Stimulated activated memory B cell treated with anti-CD40 and anti-IgM and Interleukin-4, amounts not matched to agents 10 μg/mL and 1 μg/mL and 100 μg/mL, for 72 hours (primary cell): ENCODE measurements around the gene SLC6A8.
"Not testable (repeated sequence)": the region's sequence is repeated elsewhere in the genome, so short reads cannot be mapped to it uniquely, and the experiment has no call there.

ENCODE experiments used
- ATAC-seq: fragments of 150-1000 bp; cut with Tn5 transposase; 2 replicates; pipeline ENCODE4 v1.10.0; 2021
- H3K27ac Mint-ChIP-seq: one replicate; pipeline ENCODE4 v1.8.0; 2022; ENCODE audit warnings: mild to moderate bottlenecking, mixed read lengths
- H3K27me3 Mint-ChIP-seq: one replicate; pipeline ENCODE4 v1.8.0; 2022; ENCODE audit warnings: mixed read lengths
- H3K36me3 Mint-ChIP-seq: one replicate; pipeline ENCODE4 v1.8.0; 2022; ENCODE audit warnings: mixed read lengths
- H3K4me1 Mint-ChIP-seq: one replicate; pipeline ENCODE4 v1.8.0; 2022; ENCODE audit warnings: mixed read lengths
- H3K4me3 Mint-ChIP-seq: one replicate; pipeline ENCODE4 v1.8.0; 2022; ENCODE audit warnings: mild to moderate bottlenecking, moderate library complexity, mixed read lengths
- H3K9me3 Mint-ChIP-seq: one replicate; pipeline ENCODE4 v1.8.0; 2022; ENCODE audit warnings: mixed read lengths

SLC6A8 gene

GRCh38 chrX:153703036-153703370, 15.3 kb downstream of the SLC6A8 start:
- peaks cover 6% of the 10 kb centered on the region for H3K4me1 Mint-ChIP-seq
- H3K9me3 Mint-ChIP-seq, result no peaks in the 10 kb centered on the region
- H3K4me3 Mint-ChIP-seq, result no peak overlapping the region
- no peak overlapping the region for H3K27ac Mint-ChIP-seq
- H3K36me3 Mint-ChIP-seq, result peaks cover 42% of the 10 kb centered on the region
- no peaks in the 10 kb centered on the region for H3K27me3 Mint-ChIP-seq
- no peak for ATAC-seq

- Mint-ChIP-seq H3K9me3 (no peaks in the 10 kb centered on the region), H3K27me3 (no peaks in the 10 kb centered on the region), H3K36me3 (peaks cover 34% of the 10 kb centered on the region), H3K4me3 (no peak overlapping the region), H3K27ac (no peak overlapping the region), H3K4me1 (peaks cover 6% of the 10 kb centered on the region)
- no peak for ATAC-seq
Measured at GRCh38 chrX:153704021-153704526, 16.3 kb downstream of the SLC6A8 start.

DNA sequence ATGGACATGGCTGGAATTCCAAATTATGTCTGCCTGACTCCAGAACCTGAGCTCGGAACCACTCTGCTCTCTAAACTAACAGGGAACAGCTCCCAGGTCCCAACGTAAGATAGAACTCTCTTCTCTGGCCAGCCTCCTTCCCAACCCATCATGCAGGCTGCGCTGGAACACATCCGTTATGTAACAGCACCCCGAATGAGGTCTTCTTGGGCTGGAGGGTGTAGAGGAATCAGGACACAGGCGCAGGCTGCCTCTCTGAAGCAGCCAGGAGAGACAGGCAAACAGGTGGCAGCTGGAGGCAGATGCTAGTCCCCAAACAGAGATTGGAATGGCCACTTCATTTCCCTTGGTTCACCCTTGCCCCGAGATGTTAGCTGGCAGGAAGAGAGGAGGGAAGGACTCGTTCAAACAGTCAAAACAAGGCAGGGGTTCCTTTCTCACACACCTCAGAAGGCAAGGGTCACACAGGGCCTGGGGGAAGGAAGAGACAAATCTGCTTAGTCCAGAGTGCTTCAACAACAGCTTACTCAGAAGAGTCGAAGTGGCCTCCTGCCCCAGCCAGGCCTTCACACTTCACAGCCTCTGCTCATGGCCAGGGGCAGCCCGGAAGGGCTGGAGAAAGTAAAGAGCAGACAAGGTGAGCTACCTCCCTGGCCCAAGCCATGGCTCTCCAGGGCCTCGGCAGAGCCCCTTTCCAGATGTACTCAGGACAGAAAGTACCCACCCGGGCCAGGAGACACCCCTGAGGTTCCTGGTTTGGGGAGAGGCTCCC, 17.1 kb downstream of the SLC6A8 start:
- H3K36me3 Mint-ChIP-seq, result peaks cover 35% of the 10 kb centered on the region
- ATAC-seq, result not testable (repeated sequence)

GRCh38 chrX:153705403-153706060, 17.8 kb downstream of the SLC6A8 start:
- H3K4me3 Mint-ChIP-seq, H3K27ac Mint-ChIP-seq, ATAC-seq, H3K4me1 Mint-ChIP-seq, H3K27me3 Mint-ChIP-seq, H3K9me3 Mint-ChIP-seq: not testable (repeated sequence)
- peaks cover 35% of the 10 kb centered on the region for H3K36me3 Mint-ChIP-seq

More for the DNA sequence above, 17.1 kb downstream of the SLC6A8 start:
- not testable (repeated sequence) for H3K9me3 Mint-ChIP-seq, H3K27me3 Mint-ChIP-seq, H3K27ac Mint-ChIP-seq, H3K4me3 Mint-ChIP-seq, H3K4me1 Mint-ChIP-seq

GRCh38 chrX:153706799-153707198, 19.1 kb downstream of the SLC6A8 start:
- Mint-ChIP-seq H3K4me3 (no peak overlapping the region), H3K36me3 (peaks cover 39% of the 10 kb centered on the region), H3K27ac (no peak overlapping the region), H3K27me3 (no peaks in the 10 kb centered on the region), H3K4me1 (peaks cover 6% of the 10 kb centered on the region), H3K9me3 (no peaks in the 10 kb centered on the region)
- ATAC-seq, result no peak

DNA sequence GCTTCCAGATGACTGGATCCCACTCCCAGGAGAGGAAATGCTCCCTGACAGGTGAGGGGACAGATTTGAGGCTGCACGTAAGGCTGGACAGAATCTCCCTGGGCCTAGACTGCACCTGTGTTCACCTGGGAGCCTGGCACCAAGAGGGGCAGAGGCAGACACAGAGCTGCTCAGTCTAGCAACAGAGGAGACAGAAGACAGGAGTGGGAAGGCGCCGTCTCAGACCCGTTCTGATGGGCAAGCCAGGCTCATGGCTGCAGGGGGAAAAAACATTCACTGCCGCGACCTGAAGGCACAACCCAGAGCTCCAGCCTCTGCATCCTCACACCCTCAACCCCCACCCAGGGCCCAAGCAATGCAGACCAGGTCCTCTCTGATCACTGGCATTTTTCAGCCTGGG, 19.7 kb downstream of the SLC6A8 start:
- no peaks in the 10 kb centered on the region for H3K9me3 Mint-ChIP-seq
- H3K4me1 Mint-ChIP-seq, result peaks cover 6% of the 10 kb centered on the region
- H3K36me3 Mint-ChIP-seq, result peaks cover 39% of the 10 kb centered on the region
- no peaks in the 10 kb centered on the region for H3K27me3 Mint-ChIP-seq
- no peak overlapping the region for H3K4me3 Mint-ChIP-seq
- no peak for ATAC-seq
- H3K27ac Mint-ChIP-seq, result no peak overlapping the region

GRCh38 chrX:153708415-153708814, 20.7 kb downstream of the SLC6A8 start:
- Mint-ChIP-seq H3K27me3 (no peaks in the 10 kb centered on the region), H3K4me3 (no peak overlapping the region), H3K36me3 (peaks cover 34% of the 10 kb centered on the region), H3K4me1 (peaks cover 6% of the 10 kb centered on the region), H3K27ac (no peak overlapping the region), H3K9me3 (no peaks in the 10 kb centered on the region)
- no peak for ATAC-seq

- Mint-ChIP-seq H3K27ac (no peak overlapping the region), H3K4me1 (peaks cover 6% of the 10 kb centered on the region), H3K4me3 (no peak overlapping the region), H3K9me3 (no peaks in the 10 kb centered on the region), H3K36me3 (peaks cover 34% of the 10 kb centered on the region), H3K27me3 (no peaks in the 10 kb centered on the region)
- ATAC-seq, result no peak
Measured at GRCh38 chrX:153709726-153710674, 22.3 kb downstream of the SLC6A8 start.

DNA sequence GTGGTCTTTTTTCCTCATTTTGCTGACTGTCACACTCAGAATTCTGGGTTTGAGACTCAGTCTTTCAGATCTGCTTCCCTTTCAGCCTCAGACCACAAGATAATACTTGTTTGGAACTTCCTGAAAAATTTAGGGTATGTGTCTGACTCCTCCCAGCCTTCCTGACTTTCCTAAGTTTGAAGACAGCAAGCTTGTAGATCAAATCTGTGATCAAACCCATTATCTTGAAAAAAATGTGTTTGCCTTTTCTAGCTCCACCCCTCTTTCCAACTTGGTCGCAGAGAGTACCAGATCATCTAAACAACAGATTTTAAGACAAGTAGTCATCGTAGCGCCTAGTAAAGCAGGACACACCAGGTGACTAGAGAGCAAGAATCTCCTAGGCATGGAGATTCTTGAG, 26.5 kb downstream of the SLC6A8 start:
- Mint-ChIP-seq H3K4me3 (no peak overlapping the region), H3K27me3 (no peaks in the 10 kb centered on the region), H3K36me3 (peaks cover 29% of the 10 kb centered on the region), H3K27ac (no peak overlapping the region), H3K9me3 (no peaks in the 10 kb centered on the region), H3K4me1 (no peaks in the 10 kb centered on the region)
- ATAC-seq, result no peak

DNA sequence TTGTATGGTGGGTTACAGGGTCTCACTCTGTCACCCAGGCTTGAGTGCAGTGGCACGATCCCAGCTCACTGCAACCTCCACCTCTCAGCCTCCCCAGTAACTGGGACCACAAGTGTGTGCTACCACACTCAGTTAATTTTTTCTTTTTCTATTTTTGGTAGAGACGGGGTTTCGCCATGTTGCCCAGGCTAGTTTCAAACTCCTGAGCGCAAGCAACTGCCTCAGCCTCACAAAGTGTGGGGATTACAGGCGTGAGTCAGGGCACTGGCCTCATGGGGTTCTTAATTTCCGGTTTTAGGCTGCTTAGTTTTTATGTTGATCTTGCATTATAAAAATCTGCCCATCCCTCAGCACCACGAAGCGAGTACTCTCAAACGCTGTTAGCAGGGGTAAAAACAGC, 29.7 kb downstream of the SLC6A8 start:
- Mint-ChIP-seq H3K27me3 (no peaks in the 10 kb centered on the region), H3K4me1 (peaks cover 6% of the 10 kb centered on the region), H3K27ac (no peak overlapping the region), H3K9me3 (no peaks in the 10 kb centered on the region), H3K4me3 (no peak overlapping the region), H3K36me3 (peaks cover 12% of the 10 kb centered on the region)
- ATAC-seq, result no peak

GRCh38 chrX:153719238-153719637, 31.5 kb downstream of the SLC6A8 start:
- Mint-ChIP-seq H3K4me3 (no peak overlapping the region), H3K4me1 (peaks cover 15% of the 10 kb centered on the region), H3K36me3 (peaks cover 6% of the 10 kb centered on the region), H3K9me3 (no peaks in the 10 kb centered on the region), H3K27ac (no peak overlapping the region), H3K27me3 (no peaks in the 10 kb centered on the region)
- no peak for ATAC-seq

- Mint-ChIP-seq H3K36me3 (peaks cover 6% of the 10 kb centered on the region), H3K4me1 (peaks cover 15% of the 10 kb centered on the region), H3K4me3 (no peak overlapping the region), H3K9me3 (no peaks in the 10 kb centered on the region), H3K27me3 (no peaks in the 10 kb centered on the region), H3K27ac (no peak overlapping the region)
- ATAC-seq, result no peak
Measured at GRCh38 chrX:153719701-153720100, 32.0 kb downstream of the SLC6A8 start.

DNA sequence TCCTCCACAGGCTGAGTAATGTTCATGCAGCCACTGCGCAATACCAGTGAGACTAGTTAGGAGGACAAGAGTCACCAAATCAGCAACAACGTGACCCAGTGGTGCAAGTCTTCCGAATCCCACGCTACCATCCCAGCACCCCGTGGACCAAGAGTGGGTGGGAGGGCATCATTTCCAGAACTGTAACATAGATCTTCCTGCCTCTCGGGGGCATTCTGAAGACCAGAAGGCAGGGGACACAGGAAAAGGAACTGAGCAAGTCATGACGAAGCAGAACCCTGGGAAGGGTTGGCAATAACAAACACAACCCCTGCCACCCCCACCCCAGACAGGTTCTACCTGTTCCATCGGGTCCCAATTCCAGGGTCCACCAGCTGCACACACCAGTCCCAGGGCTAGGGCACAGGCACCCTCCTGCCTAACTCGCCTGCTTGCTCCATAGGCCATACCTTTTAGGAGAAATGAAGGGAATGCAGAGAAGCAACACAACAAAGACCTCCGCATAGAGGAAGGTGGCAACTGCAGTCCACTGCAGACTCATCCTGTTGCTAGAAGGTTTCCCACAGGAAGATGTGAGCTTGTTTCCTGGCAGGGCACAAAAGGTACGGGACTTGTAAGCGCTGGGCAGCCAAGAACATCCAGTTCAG, 35.1 kb downstream of the SLC6A8 start:
- Mint-ChIP-seq H3K27ac (peak overlapping the region; percentile 86), H3K27me3 (no peaks in the 10 kb centered on the region), H3K9me3 (no peaks in the 10 kb centered on the region), H3K4me1 (peaks cover 33% of the 10 kb centered on the region), H3K4me3 (peak overlapping the region; percentile 91), H3K36me3 (peaks cover 6% of the 10 kb centered on the region)
- no peak for ATAC-seq

DNA sequence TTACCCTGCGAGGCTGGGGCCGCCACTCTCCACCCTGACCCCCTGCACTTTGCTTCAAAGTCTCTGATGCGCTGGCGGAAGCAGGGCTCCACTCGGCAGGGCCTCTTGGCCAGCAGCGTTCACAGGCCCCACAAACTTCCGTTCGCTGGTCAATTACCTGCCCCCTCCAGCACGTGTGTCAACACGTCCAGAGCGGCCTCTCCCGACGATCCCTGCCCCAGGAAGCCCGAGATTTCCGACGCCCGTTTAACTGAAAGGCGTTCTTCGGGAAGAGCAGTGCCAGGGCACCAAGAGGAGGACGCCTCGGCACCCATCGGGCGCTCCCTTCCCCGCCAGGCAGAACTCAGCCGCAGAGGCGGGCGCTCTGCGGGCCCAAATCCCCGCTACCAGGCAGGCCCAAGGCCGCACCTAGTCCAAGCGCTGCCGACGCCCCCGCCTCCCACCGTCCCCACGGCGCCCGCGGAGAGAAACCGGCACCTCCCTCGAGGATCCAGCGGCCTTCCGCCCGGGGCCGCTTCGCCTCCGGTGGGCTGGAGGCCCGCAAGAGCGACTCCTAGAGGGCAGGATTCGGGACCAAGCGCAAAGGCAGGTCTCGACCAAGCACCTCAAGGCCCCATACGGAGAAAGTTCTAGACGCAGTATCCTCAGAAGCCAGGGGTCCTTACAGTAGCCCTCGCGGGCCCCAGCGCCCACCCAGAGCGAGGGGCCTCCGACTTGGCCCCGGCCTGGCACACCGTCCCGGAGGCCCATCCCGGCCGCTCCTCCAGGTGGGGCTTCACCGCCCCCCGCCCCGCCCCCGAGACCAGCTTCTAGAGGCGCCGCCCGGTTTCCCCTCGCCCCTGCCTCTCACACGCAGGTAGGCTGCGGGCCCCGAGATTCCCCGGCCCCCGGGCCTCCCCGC, 35.9 kb downstream of the SLC6A8 start:
- peak overlapping the region; percentile 91 for H3K4me3 Mint-ChIP-seq
- H3K9me3 Mint-ChIP-seq, result no peaks in the 10 kb centered on the region
- ATAC-seq, result peak; percentile 56
- no peaks in the 10 kb centered on the region for H3K27me3 Mint-ChIP-seq
- peaks cover 5% of the 10 kb centered on the region for H3K36me3 Mint-ChIP-seq
- peak overlapping the region; percentile 86 for H3K27ac Mint-ChIP-seq
- H3K4me1 Mint-ChIP-seq, result peaks cover 33% of the 10 kb centered on the region
